Activated CD8-positive, alpha-beta memory T cell treated with anti-CD3 and anti-CD28 coated beads for 1 hour (primary cell): ENCODE results near the gene NDE1.
A peak's percentile ranks its signal among the peaks of the same experiment; 100 is the strongest.
"Not testable (repeated sequence)": the region's sequence is repeated elsewhere in the genome, so short reads cannot be mapped to it uniquely, and the experiment has no call there.

Experiments
- DNase-seq, 2 donors: peaks; one replicate each; pipeline ENCODE4 v3.0.0-alpha.2; 2020; ENCODE audit warnings: low read depth in 1 of 2; ENCODE audit errors: extremely low read depth in 1 of 2

NDE1 gene

GRCh38 chr16:15650019-15650697, at the start of gene NDE1:
TSS of gene NDE1 (plus strand) at chr16:15650245. CDS start at chr16:15664779, 14,534 bp downstream.
- peak; percentile 49 to 82 for DNase-seq

GRCh38 chr16:15601212-15601879, 48.7 kb upstream of the NDE1 start:
- DNase-seq: no peak

- no peak for DNase-seq
Observed at GRCh38 chr16:15602285-15603044, 47.6 kb upstream of the NDE1 start.

- DNase-seq: no peak
Observed at GRCh38 chr16:15604460-15605440, 45.3 kb upstream of the NDE1 start.

GRCh38 chr16:15605839-15606517, 44.1 kb upstream of the NDE1 start:
- no peak for DNase-seq

- DNase-seq: no peak
Observed at GRCh38 chr16:15606518-15607220, 43.4 kb upstream of the NDE1 start.

- not testable (repeated sequence) for DNase-seq
Observed at GRCh38 chr16:15607221-15607699, 42.8 kb upstream of the NDE1 start.

- DNase-seq: no peak
Observed at GRCh38 chr16:15607700-15608396, 42.2 kb upstream of the NDE1 start.

GRCh38 chr16:15608398-15609285, 41.4 kb upstream of the NDE1 start:
- no peak for DNase-seq

- no peak for DNase-seq
Observed at GRCh38 chr16:15609286-15609649, 40.8 kb upstream of the NDE1 start.

- no peak for DNase-seq
Observed at GRCh38 chr16:15610369-15610871, 39.6 kb upstream of the NDE1 start.

- no peak for DNase-seq
Observed at GRCh38 chr16:15611610-15612009, 38.4 kb upstream of the NDE1 start.

- DNase-seq: no peak
Observed at GRCh38 chr16:15613676-15614075, 36.4 kb upstream of the NDE1 start.

- DNase-seq: no peak
Observed at GRCh38 chr16:15616012-15616411, 34.0 kb upstream of the NDE1 start.

GRCh38 chr16:15616475-15617165, 33.4 kb upstream of the NDE1 start:
- no peak for DNase-seq

GRCh38 chr16:15617901-15618300, 32.1 kb upstream of the NDE1 start:
- DNase-seq: no peak

GRCh38 chr16:15618392-15618791, 31.7 kb upstream of the NDE1 start:
- DNase-seq: no peak
